ENCODE measurements around the gene ZNF614.

Gene ZNF614

DNA sequence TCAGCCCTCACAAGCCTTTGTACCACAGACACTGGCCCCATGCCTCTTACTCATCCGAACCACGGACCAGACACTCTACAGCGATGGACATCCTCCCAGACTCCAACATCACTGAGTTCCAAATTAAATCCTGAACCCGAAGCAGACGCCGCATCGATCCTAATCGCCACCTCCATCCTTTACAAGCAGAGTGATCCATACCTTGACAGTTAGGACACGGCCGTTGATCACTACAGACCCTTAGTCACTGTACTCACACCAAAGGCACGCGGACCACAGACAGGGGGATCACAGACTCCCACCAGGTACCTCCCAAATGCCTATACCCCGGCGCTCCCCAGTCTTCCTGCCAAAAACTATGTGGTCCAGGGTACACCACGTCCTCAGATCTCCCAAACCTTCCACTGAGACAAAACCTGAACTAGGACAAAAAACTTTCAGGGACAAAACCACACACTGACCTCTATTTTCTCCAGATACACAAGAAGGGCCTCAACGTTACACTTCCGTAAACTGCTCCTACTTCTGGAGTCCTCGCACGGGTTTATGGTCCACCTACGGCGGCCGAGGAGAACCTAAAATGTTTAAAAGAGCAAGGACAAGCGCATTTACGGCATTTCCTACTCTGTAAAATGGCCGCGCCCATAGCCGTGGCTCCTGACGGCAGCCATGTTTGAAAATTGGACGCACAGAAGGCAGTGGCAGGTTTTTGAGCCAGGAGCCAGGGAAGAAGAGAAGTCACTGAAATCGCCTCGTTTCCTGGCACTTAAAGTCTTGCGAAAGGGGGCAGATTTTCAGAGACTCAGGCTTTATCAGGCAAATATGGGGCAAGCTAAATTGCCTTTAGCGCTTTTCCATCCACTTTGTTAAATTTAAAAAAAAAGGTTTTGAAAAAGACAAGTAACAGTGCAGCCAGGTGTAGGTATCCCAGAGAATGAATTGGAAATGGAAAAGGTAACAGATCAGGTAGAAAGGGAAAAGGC lies 41.6 kb downstream of the ZNF614 start, which contains the start of gene ZNF350:
Gene ZNF350, minus strand, starts transcription at position 532 of the 983 bp plus-strand sequence. CDS start 12,480 bp downstream, outside the sequence.
- TF ChIP-seq POLR2AphosphoS5 (IDR thresholded peaks at IDR 0.05; ENCODE audit: low read depth, low read length) (peak; percentile 45; the same call in 1 of the 2 replicates), TAF1 (IDR thresholded peaks at IDR 0.05; ENCODE audit: borderline replicate concordance, insufficient read depth, low read length) (no peak), SIN3A (IDR thresholded peaks at IDR 0.05; ENCODE audit: borderline replicate concordance, insufficient read depth, low read length) (0 out of 2 replicates have a peak, but pooled peaks have one; percentile 65), FOXP2 (optimal IDR thresholded peaks at IDR 0.05; ENCODE audit: borderline replicate concordance, extremely low read depth, extremely low read length, insufficient read depth) (no peak)
- TF ChIP-seq, protein P1, sequence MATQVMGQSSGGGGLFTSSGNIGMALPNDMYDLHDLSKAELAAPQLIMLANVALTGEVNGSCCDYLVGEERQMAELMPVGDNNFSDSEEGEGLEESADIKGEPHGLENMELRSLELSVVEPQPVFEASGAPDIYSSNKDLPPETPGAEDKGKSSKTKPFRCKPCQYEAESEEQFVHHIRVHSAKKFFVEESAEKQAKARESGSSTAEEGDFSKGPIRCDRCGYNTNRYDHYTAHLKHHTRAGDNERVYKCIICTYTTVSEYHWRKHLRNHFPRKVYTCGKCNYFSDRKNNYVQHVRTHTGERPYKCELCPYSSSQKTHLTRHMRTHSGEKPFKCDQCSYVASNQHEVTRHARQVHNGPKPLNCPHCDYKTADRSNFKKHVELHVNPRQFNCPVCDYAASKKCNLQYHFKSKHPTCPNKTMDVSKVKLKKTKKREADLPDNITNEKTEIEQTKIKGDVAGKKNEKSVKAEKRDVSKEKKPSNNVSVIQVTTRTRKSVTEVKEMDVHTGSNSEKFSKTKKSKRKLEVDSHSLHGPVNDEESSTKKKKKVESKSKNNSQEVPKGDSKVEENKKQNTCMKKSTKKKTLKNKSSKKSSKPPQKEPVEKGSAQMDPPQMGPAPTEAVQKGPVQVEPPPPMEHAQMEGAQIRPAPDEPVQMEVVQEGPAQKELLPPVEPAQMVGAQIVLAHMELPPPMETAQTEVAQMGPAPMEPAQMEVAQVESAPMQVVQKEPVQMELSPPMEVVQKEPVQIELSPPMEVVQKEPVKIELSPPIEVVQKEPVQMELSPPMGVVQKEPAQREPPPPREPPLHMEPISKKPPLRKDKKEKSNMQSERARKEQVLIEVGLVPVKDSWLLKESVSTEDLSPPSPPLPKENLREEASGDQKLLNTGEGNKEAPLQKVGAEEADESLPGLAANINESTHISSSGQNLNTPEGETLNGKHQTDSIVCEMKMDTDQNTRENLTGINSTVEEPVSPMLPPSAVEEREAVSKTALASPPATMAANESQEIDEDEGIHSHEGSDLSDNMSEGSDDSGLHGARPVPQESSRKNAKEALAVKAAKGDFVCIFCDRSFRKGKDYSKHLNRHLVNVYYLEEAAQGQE (IDR thresholded peaks at IDR 0.05; ENCODE audit: insufficient read depth in 1 of 2, low read depth in 2 of 2, low read length in 2 of 2), result no peak

DNA sequence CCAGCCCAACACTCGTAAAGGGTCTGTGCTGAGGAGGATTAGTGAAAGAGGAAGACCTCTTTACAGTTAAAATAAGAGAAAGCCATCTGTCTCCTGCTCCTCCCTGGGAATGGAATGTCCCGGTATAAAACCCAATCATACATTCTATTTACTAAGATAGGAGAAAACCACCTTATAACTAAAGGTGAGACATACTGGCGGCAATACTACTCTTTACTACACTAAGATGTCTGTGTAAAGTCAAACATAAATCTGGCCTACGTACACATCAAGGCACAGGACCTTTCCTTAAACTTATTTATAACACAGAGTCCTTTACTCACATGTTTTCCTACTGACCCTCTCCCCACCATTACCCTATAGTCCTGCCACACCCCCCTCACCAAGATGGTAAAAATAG lies 44.8 kb downstream of the ZNF614 start:
- no peak for TF ChIP-seq FOXP2 (optimal IDR thresholded peaks at IDR 0.05; ENCODE audit: borderline replicate concordance, extremely low read depth, extremely low read length, insufficient read depth)
- TF ChIP-seq TAF1 (IDR thresholded peaks at IDR 0.05; ENCODE audit: borderline replicate concordance, insufficient read depth, low read length), result no peak
- TF ChIP-seq POLR2AphosphoS5 (IDR thresholded peaks at IDR 0.05; ENCODE audit: low read depth, low read length), result no peak
- TF ChIP-seq, protein P1 (IDR thresholded peaks at IDR 0.05; ENCODE audit: insufficient read depth in 1 of 2, low read depth in 2 of 2, low read length in 2 of 2), result no peak
- no peak for TF ChIP-seq SIN3A (IDR thresholded peaks at IDR 0.05; ENCODE audit: borderline replicate concordance, insufficient read depth, low read length)

DNA sequence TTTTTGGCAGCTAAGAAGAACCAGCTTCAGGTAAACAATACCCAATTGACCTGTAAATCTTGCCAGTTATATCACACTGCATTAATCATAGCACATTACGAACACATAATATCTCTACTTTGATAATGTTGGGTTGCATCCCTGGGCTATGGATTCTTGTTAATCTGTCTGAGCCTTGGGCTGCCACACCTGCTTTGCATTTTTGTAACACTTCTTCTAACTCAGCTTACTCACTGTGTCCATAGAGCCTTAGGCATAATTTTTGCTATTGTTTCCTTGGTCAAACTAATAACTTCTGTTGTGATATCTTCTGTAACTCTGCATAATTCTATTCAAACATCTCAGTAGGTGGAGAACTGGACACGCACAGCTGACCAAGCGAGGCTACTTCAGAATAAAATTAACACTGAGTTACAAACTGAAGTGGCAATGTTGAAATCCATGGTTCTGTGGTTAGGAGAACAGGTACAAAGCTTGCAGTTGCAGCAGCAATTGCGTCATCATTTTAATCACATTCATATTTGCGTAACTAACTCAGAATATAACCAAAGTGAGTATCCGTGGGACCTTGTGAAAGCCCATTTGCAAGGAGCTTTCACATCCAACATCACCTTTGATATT lies 48.0 kb downstream of the ZNF614 start:
- TF ChIP-seq FOXP2 (optimal IDR thresholded peaks at IDR 0.05; ENCODE audit: borderline replicate concordance, extremely low read depth, extremely low read length, insufficient read depth), result no peak
- no peak for TF ChIP-seq TAF1 (IDR thresholded peaks at IDR 0.05; ENCODE audit: borderline replicate concordance, insufficient read depth, low read length)

DNA sequence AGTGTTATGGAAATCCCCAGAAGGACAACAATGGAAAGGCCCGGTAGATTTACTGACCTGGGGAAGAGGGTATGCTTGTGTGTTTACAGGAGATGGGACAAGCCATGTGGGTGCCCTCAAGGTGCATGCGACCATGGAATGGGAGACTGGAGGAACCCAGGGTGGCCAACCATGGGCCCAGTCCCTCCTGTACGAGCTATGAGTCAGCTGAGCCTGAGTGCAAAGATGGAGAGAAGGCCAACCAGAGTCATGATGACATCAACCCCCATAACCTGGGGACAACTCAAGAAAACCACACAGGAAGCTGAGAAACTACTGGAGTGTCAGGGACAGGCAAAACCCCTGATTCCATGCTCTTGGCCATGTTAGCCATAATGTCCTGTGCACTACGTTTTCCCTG lies 49.3 kb downstream of the ZNF614 start:
- TF ChIP-seq SIN3A (IDR thresholded peaks at IDR 0.05; ENCODE audit: borderline replicate concordance, insufficient read depth, low read length), result no peak
- no peak for TF ChIP-seq TAF1 (IDR thresholded peaks at IDR 0.05; ENCODE audit: borderline replicate concordance, insufficient read depth, low read length)
- no peak for TF ChIP-seq POLR2AphosphoS5 (IDR thresholded peaks at IDR 0.05; ENCODE audit: low read depth, low read length)

DNA sequence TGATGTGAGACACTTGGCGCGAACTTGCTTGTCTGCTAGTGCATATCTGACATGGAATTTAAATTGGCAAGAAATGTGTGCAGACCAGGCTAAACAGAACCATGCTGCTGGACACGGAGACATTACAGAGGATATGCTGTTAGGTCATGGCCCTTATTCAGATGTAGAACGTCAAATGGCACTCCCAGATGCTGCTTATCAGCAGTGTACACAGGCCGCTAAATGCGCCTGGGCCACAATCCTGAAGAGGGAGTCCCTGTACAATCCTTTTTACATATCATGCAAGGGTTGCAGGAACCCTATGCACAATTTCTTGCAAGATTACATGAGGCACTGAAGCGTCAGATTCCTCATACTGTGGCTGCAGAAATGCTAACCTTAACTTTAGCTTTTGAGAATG lies 50.8 kb downstream of the ZNF614 start:
- no peak for TF ChIP-seq FOXP2 (optimal IDR thresholded peaks at IDR 0.05; ENCODE audit: borderline replicate concordance, extremely low read depth, extremely low read length, insufficient read depth)
- no peak for TF ChIP-seq POLR2AphosphoS5 (IDR thresholded peaks at IDR 0.05; ENCODE audit: low read depth, low read length)
- TF ChIP-seq SIN3A (IDR thresholded peaks at IDR 0.05; ENCODE audit: borderline replicate concordance, insufficient read depth, low read length), result no peak
- no peak for TF ChIP-seq TAF1 (IDR thresholded peaks at IDR 0.05; ENCODE audit: borderline replicate concordance, insufficient read depth, low read length)
- TF ChIP-seq, protein P1 (IDR thresholded peaks at IDR 0.05; ENCODE audit: insufficient read depth in 1 of 2, low read depth in 2 of 2, low read length in 2 of 2), result no peak

Measured in PFSK-1 (cell line).